OCI-LY7 (cell line): ENCODE results near the gene PRRG4.
"Not testable (repeated sequence)": the region's sequence is repeated elsewhere in the genome, so short reads cannot be mapped to it uniquely, and the experiment has no call there.

ENCODE experiments used
- EZH2phosphoT487 ChIP-seq: fragments of 200-600 bp; sonication (generic); IDR thresholded peaks from 2 replicates; pipeline ENCODE4 v1.6.1; 2018; ENCODE audit warnings: low read depth, borderline replicate concordance, mild to moderate bottlenecking, mixed run types, antibody characterized with exemption, low read length, moderate library complexity, mixed read lengths
- TF ChIP-seq, protein P1 (sequence below): fragments of 200-600 bp; sonication (generic); conservative IDR thresholded peaks from 2 replicates; pipeline ENCODE4 v1.5.1; 2014; ENCODE audit warnings: mild to moderate bottlenecking, antibody characterized with exemption, low read length, moderate library complexity, mixed read lengths

DNA sequence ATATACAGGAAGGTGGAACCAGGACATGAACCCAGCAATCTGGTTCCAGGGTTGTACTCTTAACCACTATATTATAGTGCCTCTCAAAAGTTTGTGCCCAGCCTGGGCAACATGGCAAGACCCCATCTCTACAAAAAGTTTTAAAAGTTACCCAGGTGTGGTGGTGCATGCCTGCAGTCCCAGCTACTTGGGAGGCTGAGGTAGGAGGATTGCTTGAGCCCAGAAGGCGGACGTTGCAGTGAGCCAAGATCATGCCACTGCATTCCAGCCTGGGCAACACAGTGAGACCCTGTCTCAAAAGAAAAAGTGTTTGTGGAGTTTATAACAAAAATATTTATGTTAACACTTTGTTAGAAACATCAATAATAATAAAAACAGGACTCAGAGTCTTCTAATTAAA, 48.9 kb upstream of the PRRG4 start:
- TF ChIP-seq, protein P1, sequence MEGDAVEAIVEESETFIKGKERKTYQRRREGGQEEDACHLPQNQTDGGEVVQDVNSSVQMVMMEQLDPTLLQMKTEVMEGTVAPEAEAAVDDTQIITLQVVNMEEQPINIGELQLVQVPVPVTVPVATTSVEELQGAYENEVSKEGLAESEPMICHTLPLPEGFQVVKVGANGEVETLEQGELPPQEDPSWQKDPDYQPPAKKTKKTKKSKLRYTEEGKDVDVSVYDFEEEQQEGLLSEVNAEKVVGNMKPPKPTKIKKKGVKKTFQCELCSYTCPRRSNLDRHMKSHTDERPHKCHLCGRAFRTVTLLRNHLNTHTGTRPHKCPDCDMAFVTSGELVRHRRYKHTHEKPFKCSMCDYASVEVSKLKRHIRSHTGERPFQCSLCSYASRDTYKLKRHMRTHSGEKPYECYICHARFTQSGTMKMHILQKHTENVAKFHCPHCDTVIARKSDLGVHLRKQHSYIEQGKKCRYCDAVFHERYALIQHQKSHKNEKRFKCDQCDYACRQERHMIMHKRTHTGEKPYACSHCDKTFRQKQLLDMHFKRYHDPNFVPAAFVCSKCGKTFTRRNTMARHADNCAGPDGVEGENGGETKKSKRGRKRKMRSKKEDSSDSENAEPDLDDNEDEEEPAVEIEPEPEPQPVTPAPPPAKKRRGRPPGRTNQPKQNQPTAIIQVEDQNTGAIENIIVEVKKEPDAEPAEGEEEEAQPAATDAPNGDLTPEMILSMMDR: not testable (repeated sequence)
- TF ChIP-seq EZH2phosphoT487: not testable (repeated sequence)
